GM12873 (cell line): ENCODE results near the gene CNPY1.

ENCODE experiments used
- CTCF ChIP-seq: IDR thresholded peaks from 2 replicates; pipeline ENCODE4 v1.5.1; 2012; ENCODE audit warnings: low read depth, mild to moderate bottlenecking, moderate library complexity, low read length, control low read depth; ENCODE audit not compliant: insufficient read depth; ENCODE audit errors: missing control alignments

CNPY1 gene

GRCh38 chr7:155489862-155490696 is 56.3 kb downstream of the CNPY1 start:
- TF ChIP-seq CTCF, result no peak

GRCh38 chr7:155489158-155489840 is 57.1 kb downstream of the CNPY1 start:
- no peak for TF ChIP-seq CTCF

GRCh38 chr7:155488483-155489127 is 57.8 kb downstream of the CNPY1 start:
- TF ChIP-seq CTCF, result no peak

GRCh38 chr7:155487509-155488482 is 58.6 kb downstream of the CNPY1 start:
- TF ChIP-seq CTCF, result no peak

GRCh38 chr7:155486783-155487508 is 59.4 kb downstream of the CNPY1 start:
- no peak for TF ChIP-seq CTCF

- TF ChIP-seq CTCF, result no peak
These were observed 61.6 kb downstream of the CNPY1 start for GRCh38 chr7:155484483-155485399.
